ENCODE measurements around the gene MGARP.

The MGARP gene

DNA sequence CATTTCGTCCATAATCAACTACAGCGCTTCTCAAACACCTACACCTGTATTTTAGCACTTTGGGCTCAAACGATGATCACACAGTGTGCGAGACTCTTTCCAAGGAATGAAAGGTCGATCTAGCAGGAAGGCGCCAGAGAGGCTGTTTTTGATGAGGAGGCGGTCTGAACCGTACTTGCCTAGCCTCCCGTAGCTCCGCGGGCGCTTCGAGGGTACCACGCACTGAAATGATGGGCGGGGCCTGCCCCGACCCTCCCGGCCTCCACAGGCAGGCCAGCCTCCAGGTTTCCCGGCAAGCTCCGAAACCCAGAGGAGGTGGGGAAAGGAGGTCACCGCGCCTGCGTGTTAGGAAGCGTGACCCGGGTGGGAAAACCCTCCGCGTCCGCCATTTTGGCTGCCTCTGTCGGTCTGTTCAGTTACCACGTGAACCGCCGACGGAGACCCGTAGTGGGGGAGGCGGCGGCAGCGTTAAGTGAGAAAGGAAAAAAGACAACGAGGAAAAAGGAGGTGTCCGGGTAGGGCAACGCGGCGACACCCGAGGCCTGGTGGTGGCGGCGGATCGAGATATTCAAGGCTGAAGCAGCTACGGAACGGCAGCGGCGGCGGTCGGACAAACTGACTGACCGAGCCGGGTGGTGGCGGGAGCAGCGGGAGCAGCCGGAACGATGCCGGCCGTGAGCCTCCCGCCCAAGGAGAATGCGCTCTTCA is 21.2 kb upstream of the MGARP start, which contains the start of gene NAA15:
Gene NAA15, plus strand, starts transcription at position 393 of the 708 bp plus-strand sequence. Its CDS starts 273 bp downstream, at position 666.
- DNase-seq (ENCODE audit: low read depth), result peak; percentile 98
- H3K4me3 ChIP-seq (ENCODE audit: low read length), result peak within 1 kb of the TSS; percentile 86
- TF ChIP-seq, protein P1, sequence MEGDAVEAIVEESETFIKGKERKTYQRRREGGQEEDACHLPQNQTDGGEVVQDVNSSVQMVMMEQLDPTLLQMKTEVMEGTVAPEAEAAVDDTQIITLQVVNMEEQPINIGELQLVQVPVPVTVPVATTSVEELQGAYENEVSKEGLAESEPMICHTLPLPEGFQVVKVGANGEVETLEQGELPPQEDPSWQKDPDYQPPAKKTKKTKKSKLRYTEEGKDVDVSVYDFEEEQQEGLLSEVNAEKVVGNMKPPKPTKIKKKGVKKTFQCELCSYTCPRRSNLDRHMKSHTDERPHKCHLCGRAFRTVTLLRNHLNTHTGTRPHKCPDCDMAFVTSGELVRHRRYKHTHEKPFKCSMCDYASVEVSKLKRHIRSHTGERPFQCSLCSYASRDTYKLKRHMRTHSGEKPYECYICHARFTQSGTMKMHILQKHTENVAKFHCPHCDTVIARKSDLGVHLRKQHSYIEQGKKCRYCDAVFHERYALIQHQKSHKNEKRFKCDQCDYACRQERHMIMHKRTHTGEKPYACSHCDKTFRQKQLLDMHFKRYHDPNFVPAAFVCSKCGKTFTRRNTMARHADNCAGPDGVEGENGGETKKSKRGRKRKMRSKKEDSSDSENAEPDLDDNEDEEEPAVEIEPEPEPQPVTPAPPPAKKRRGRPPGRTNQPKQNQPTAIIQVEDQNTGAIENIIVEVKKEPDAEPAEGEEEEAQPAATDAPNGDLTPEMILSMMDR (IDR thresholded peaks at IDR 0.05; ENCODE audit: insufficient read depth, low read depth, low read length, missing control alignments), result no peak

DNA sequence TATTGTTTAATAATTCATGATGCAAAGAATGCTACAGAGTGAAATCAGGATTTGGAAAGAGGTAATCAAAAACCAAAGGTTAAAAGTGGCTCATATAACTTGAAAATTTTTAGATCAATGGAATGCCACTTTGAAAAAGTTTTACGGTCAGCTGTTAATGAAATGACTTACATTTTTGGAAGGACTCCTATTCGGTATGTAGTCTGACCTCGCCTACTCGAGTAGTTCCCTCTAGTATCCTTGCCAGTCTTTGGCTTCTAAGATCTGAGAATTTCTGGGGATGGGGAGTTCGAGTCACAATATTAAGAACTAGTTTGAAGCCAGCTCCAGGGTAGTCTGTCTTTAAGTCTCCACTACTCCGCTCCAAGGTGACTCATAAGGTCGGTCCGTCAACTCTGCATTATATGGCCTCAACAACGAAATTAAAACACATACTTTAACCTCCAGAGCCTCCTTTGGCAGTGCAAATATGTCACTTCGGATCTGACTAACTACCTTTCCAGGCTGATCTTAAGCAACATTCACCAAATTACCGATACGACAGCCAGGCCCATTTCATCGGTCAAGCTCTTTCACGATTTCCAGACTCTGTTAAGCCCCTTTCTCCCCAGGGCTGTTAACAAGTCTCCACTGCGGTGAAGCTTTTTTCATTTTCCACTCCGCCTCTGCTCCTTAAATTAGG is 20.5 kb upstream of the MGARP start:
- peak overlapping the region; percentile 86 for H3K4me3 ChIP-seq (ENCODE audit: low read length)
- DNase-seq (ENCODE audit: low read depth), result peak; percentile 79
- TF ChIP-seq, protein P1 (IDR thresholded peaks at IDR 0.05; ENCODE audit: insufficient read depth, low read depth, low read length, missing control alignments), result no peak

DNA sequence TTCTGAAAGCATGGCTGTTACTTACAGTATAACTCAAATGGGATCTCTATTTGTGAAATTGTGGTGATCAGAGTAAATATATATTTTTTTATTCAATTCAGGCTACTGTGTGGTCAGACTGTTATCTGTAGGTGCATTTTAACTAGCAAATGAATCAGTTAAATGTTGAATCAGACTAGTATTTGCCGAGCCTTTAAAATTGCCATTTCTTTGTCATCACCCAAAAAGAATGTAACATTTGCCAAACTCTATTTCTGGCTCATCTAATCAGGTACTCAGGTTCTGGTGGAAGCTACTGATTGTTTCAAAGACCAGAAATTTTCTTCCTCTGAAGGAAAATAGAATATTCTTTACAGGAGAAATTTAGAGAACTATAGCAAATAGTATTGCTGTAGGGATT is 19.5 kb upstream of the MGARP start:
- DNase-seq (ENCODE audit: low read depth), result peak; percentile 49
- peak overlapping the region; percentile 86 for H3K4me3 ChIP-seq (ENCODE audit: low read length)
- TF ChIP-seq, protein P1 (IDR thresholded peaks at IDR 0.05; ENCODE audit: insufficient read depth, low read depth, low read length, missing control alignments), result no peak

DNA sequence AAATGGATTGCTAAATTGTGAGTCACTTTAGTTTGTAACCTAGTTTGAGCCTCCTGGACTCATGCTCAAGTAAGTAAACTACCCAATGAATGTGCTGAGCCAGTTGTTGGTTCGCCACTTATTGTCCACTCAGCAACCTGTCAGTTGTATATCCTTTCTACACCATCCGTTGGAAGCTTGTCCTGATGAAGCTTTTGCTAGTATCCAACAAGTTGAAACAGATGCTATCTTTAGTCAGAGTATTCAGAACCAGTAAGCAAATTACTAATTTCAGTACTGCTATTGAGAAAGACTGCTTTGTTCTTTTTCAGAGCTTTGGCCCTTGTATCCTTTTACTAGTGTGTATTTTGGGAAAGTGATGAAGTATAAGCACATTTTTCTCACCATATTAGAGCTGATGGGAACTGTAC is 17.0 kb upstream of the MGARP start:
- TF ChIP-seq, protein P1 (IDR thresholded peaks at IDR 0.05; ENCODE audit: insufficient read depth, low read depth, low read length, missing control alignments), result no peak
- H3K4me3 ChIP-seq (ENCODE audit: low read length), result no peak overlapping the region
- DNase-seq (ENCODE audit: low read depth), result peak; percentile 98

DNA sequence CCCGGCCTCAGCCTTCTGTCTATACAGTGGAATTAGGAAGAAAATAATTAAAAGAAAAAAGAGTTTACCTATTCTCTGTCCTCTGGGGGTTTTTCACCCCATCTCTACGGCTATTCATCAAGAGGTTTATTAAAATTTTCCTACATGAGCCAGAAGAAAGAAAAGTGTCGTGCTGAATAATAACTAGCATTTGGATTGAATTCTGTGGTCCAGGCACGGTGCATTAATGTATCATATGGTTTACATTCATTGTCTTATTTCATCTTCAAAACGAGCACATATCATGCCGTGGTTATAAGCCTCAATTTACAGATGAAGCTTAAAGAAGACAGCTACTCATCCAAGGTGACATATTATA is 15.9 kb upstream of the MGARP start:
- H3K4me3 ChIP-seq (ENCODE audit: low read length), result peak overlapping the region; percentile 91
- no peak for DNase-seq (ENCODE audit: low read depth)
- TF ChIP-seq, protein P1 (IDR thresholded peaks at IDR 0.05; ENCODE audit: insufficient read depth, low read depth, low read length, missing control alignments), result no peak

DNA sequence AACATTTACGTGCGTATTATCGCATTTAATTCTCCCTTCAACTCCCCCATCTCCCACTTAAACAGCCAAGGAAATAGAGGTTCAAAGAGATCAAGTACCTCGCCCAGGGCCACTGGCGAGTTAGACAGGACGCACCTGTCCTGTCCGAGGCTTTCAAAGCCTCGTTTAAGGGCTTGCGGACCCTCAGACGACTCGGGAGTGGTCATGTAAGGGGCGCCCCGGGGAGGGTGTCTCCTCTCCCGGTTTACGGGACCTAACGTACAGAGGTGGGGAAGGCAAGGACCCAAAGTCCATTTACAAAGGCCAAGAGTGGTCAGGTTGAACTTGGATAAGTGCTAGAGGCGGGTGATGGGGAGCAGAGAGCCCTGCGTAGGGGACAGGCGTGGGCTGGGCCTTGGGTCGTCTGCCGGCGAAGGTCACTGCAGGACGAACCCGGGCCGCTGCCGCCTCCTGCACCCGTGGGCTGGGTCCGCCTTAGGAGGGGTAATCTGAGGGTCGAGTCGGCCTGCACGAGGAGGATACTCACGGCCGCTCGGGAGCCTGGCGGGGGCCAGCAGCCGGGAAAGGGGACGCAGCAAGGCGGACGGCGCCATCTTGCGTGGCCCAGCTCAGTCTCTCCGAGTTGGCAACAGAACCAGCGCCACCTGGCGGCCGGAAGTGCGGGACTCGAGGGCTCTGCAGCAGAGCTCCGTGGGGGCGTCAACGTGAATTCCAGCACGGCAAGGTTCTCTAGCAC is 15.3 kb upstream of the MGARP start:
- DNase-seq (ENCODE audit: low read depth), result peak; percentile 95
- H3K4me3 ChIP-seq (ENCODE audit: low read length), result peak overlapping the region; percentile 91
- TF ChIP-seq, protein P1 (IDR thresholded peaks at IDR 0.05; ENCODE audit: insufficient read depth, low read depth, low read length, missing control alignments), result peak; percentile 90

All from epithelial cell of esophagus (primary cell).